Gastroesophageal sphincter (tissue), 4 donors: ENCODE measurements around the gene CUL9. TPM values are rescaled to one million over a fixed set of nuclear protein-coding genes. Genes with fewer than 3 reads are reported as not detected.

Experiments used
- ATAC-seq: fragments of 150-250 bp; one replicate; pipeline ENCODE4 v1.9.1; 2016; ENCODE audit warnings: mild to moderate bottlenecking, moderate library complexity
- H3K27ac ChIP-seq, 4 donors: fragments of 200-600 bp; sonication (generic) in 3 of 4; 1 replicate in 3 of 4; 2 replicates in 1 of 4; pipeline ENCODE4 v1.5.1; 2016 to 2019
- H3K27me3 ChIP-seq: fragments of 200-600 bp; sonication (generic); one replicate; pipeline ENCODE4 v1.5.1; 2019
- H3K36me3 ChIP-seq, 2 donors: fragments of 200-600 bp; sonication (generic); one replicate each; pipeline ENCODE4 v1.5.1; 2019; ENCODE audit warnings: control low read depth in 1 of 2
- H3K4me1 ChIP-seq, 3 donors: fragments of 200-600 bp; sonication (generic); 1 replicate in 2 of 3; 2 replicates in 1 of 3; pipeline ENCODE4 v1.5.1; 2016 to 2019; ENCODE audit warnings: control low read depth in 2 of 3
- H3K4me3 ChIP-seq, 2 donors: fragments of 200-600 bp; sonication (generic); one replicate each; pipeline ENCODE4 v1.5.1; 2019; ENCODE audit warnings: mild to moderate bottlenecking in 1 of 2, moderate library complexity in 1 of 2
- H3K9me3 ChIP-seq, 3 donors: fragments of 200-600 bp; sonication (generic); one replicate each; pipeline ENCODE4 v1.5.1; 2017 to 2019; ENCODE audit warnings: control low read depth in 2 of 3
- CTCF ChIP-seq, 4 experiments: fragments of 200-600 bp in 2 of 4; fragments of 450-650 bp in 2 of 4; sonication (generic) in 1 of 4; IDR thresholded peaks; one replicate each; pipeline ENCODE4 v1.5.1; 2017 to 2019; ENCODE audit warnings: antibody characterized with exemption in 4 of 4, mild to moderate bottlenecking in 2 of 4, moderate library complexity in 2 of 4
- EP300 ChIP-seq: sonication (generic); formaldehyde crosslinking; IDR thresholded peaks from one replicate; pipeline ENCODE4 v1.6.1; 2017; ENCODE audit warnings: antibody characterized with exemption, mild to moderate bottlenecking
- POLR2A ChIP-seq, 2 donors: fragments of 450-650 bp; IDR thresholded peaks; one replicate each; pipeline ENCODE4 v1.6.1; 2017; ENCODE audit warnings: antibody characterized with exemption in 2 of 2, mild to moderate bottlenecking in 2 of 2, moderate library complexity in 1 of 2
- POLR2AphosphoS5 ChIP-seq: sonication (generic); formaldehyde crosslinking; IDR thresholded peaks from one replicate; pipeline ENCODE4 v1.6.1; 2017; ENCODE audit warnings: antibody characterized with exemption
- WGBS, 2 donors: methylation state at CpG; one replicate each; pipeline ENCODE4 v1.1.5; 2018; ENCODE audit warnings: low coverage in 1 of 2; 5-methylcytosine and 5-hydroxymethylcytosine counted together
- total RNA-seq, 4 donors: library from RNA; depleted of rRNA; stranded (reverse); fragments of >200 nt; gene quantifications; one replicate each; pipeline ENCODE4 v1.1.0, GENCODE V29; 2016

The CUL9 gene
- total RNA-seq, 4 donors from 2014 or later, result 23.2 to 36.6 (median 24.2) TPM

- peaks cover 0 to 35% (median 15%) of the 10 kb centered on the region in 3 donors for H3K4me1 ChIP-seq
- peak overlapping the region in 3 of 4 donors; percentile 79 to 80 (median 80) for H3K27ac ChIP-seq
- no peaks in the 10 kb centered on the region for H3K9me3 ChIP-seq
- peak; percentile 46 for ATAC-seq
- no peaks in the 10 kb centered on the region for H3K36me3 ChIP-seq
- 0 to 25% methylated on average over 2 to 6 of the region's 44 CpGs for WGBS, 2 donors
- peak overlapping the region; percentile 17 to 48 for H3K4me3 ChIP-seq
- TF ChIP-seq POLR2AphosphoS5 (no peak), EP300 (no peak), POLR2A (IDR thresholded peaks at IDR 0.05) (no peak), CTCF (IDR thresholded peaks at IDR 0.05) (no peak)
- peaks cover 9% of the 10 kb centered on the region for H3K27me3 ChIP-seq
Measured at GRCh38 chr6:43269273-43270007, 87.4 kb downstream of the CUL9 start.

DNA sequence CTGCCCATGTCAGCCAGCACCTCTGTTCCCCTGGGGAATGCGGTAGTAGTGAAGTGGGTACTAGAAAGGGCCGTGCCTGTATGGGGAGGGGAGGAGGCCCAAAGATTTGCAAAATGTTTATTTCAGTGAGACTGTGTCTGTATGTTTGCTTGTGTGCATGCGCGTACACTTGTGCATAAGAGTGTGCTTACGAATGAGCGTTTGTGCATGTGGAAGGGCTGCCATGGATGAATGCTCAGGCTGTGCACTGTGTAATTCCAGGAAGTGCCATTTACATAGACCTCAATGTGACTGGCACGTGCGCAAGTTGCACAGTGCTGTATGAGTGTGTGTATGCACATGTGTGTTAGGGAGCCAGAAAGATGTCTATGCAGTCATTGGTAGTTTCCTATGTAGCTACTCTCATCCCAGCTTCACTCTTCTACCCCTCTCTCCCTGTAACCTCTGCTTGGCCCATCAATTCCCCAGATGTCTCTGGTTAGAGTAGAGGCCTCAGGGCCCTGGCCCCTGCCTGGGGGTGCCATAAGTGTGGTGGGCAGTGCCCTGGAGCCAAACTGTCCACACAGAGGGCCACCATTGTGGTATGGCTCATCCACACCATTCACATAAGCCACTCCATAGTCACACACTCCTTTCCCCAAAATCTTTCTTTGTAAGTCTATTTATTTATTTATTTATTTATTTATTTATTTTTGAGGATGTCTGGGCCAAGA lies 89.3 kb downstream of the CUL9 start:
- Histone ChIP-seq H3K4me3 (no peak overlapping the region), H3K9me3 (no peaks in the 10 kb centered on the region), H3K27ac (peak overlapping the region in 2 of 4 donors; percentile 79 to 80), H3K36me3 (no peaks in the 10 kb centered on the region), H3K4me1 (peaks cover 0 to 53% (median 27%) of the 10 kb centered on the region in 3 donors), H3K27me3 (peaks cover 26% of the 10 kb centered on the region)
- no peak for ATAC-seq
- no peak for TF ChIP-seq POLR2A (IDR thresholded peaks at IDR 0.05)
- no peak for TF ChIP-seq EP300
- no peak for TF ChIP-seq CTCF (IDR thresholded peaks at IDR 0.05)
- TF ChIP-seq POLR2AphosphoS5, result no peak
- 85 to 90% methylated on average over 2 to 5 of the region's 8 CpGs for WGBS, 2 donors

DNA sequence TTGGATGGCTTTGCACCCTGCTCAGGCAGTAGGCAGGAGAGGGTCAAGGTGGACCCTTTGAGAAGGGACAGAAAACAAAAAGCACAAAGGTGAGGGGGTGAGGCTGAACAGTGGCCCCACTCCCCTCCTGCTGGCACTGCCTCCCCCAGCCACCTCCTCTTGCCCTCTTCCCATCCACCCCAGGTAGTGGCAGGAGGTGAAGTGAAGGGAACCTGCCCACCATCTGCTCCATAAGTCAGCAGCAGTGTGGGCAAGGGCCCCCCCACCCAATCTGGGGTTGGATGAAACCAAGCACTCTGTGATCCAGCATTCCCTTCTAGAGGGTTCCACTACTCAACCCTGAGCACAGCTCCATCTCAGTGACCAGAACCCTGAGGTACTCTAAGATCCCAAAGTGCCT lies 89.9 kb downstream of the CUL9 start:
- no peak for TF ChIP-seq POLR2A (IDR thresholded peaks at IDR 0.05)
- no peak for TF ChIP-seq CTCF (IDR thresholded peaks at IDR 0.05)
- no peak for TF ChIP-seq POLR2AphosphoS5
- no peak for TF ChIP-seq EP300
- no peak for ATAC-seq
- H3K9me3 ChIP-seq, result no peaks in the 10 kb centered on the region

GRCh38 chr6:43273707-43274106 lies 91.7 kb downstream of the CUL9 start:
- H3K9me3 ChIP-seq, result no peaks in the 10 kb centered on the region
- 72 to 93% methylated on average over 2 of the region's 2 CpGs for WGBS, 2 donors
- H3K4me1 ChIP-seq, result peaks cover 0 to 54% (median 27%) of the 10 kb centered on the region in 3 donors
- no peak for ATAC-seq
- no peaks in the 10 kb centered on the region for H3K36me3 ChIP-seq
- TF ChIP-seq POLR2AphosphoS5 (no peak), EP300 (no peak), POLR2A (IDR thresholded peaks at IDR 0.05) (no peak), CTCF (IDR thresholded peaks at IDR 0.05) (no peak)
- H3K4me3 ChIP-seq, result no peak overlapping the region
- peaks cover 28% of the 10 kb centered on the region for H3K27me3 ChIP-seq
- H3K27ac ChIP-seq, result no peak overlapping the region

More for the DNA sequence above, 89.9 kb downstream of the CUL9 start:
- Histone ChIP-seq H3K4me3 (no peak overlapping the region), H3K36me3 (no peaks in the 10 kb centered on the region), H3K27ac (no peak overlapping the region), H3K4me1 (peaks cover 0 to 56% (median 27%) of the 10 kb centered on the region in 3 donors), H3K27me3 (peaks cover 28% of the 10 kb centered on the region)

Other genes starting within 250 kb of the CUL9 start
- gene GNMT, start 221.4 kb upstream of the CUL9 start, total RNA-seq, result 1 to 10 TPM in 3 of 4 donors, not detected in 1; 2.6 to 3.6 (median 2.6) TPM
- gene PEX6, start 203.0 kb upstream of the CUL9 start, total RNA-seq, result 10 to 100 TPM in 3 of 4 donors, 1 to 10 TPM in 1; 9.8 to 23.5 (median 21.2) TPM
- 10 to 100 TPM; 30.0 to 45.1 (median 36.3) TPM for gene PPP2R5D, start 197.6 kb upstream of the CUL9 start, total RNA-seq
- gene MEA1, start 168.2 kb upstream of the CUL9 start, total RNA-seq, result 10 to 100 TPM; 56.0 to 62.1 (median 58.3) TPM
- 100 to 1,000 TPM in 3 of 4 donors, 10 to 100 TPM in 1; 96.9 to 145 (median 129) TPM for gene KLHDC3, start 167.9 kb upstream of the CUL9 start, total RNA-seq
- gene RRP36, start 160.6 kb upstream of the CUL9 start, total RNA-seq, result 10 to 100 TPM; 52.8 to 62.5 (median 59.8) TPM
- 10 to 100 TPM; 10.9 to 16.6 (median 13.5) TPM for gene CUL7, start 128.3 kb upstream of the CUL9 start, total RNA-seq
- gene MRPL2, start 122.8 kb upstream of the CUL9 start, total RNA-seq, result 10 to 100 TPM; 17.3 to 35.4 (median 21.2) TPM
- 10 to 100 TPM; 18.0 to 43.4 (median 30.2) TPM for gene KLC4, start 122.6 kb upstream of the CUL9 start, total RNA-seq
- 10 to 100 TPM in 1 of 4 donors, 1 to 10 TPM in 3; 2.0 to 11.6 (median 7.7) TPM for gene PTK7, start 105.9 kb upstream of the CUL9 start, total RNA-seq
- gene SRF, start 10.9 kb upstream of the CUL9 start, total RNA-seq, result 100 to 1,000 TPM in 3 of 4 donors, 10 to 100 TPM in 1; 92.6 to 192 (median 117) TPM
- gene DNPH1, start 47.3 kb downstream of the CUL9 start, total RNA-seq, result 10 to 100 TPM; 66.5 to 95.0 (median 86.6) TPM
- under 1 TPM in 2 of 4 donors, not detected in 2; 0.08 to 0.20 TPM for gene TTBK1, start 61.3 kb downstream of the CUL9 start, total RNA-seq
- gene SLC22A7, start 116.1 kb downstream of the CUL9 start, total RNA-seq, result not detected
- not detected for gene CRIP3, start 126.6 kb downstream of the CUL9 start, total RNA-seq
- 10 to 100 TPM; 11.7 to 22.1 (median 18.4) TPM for gene ZNF318, start 187.5 kb downstream of the CUL9 start, total RNA-seq
- gene ABCC10, start 245.3 kb downstream of the CUL9 start, total RNA-seq, result 10 to 100 TPM in 3 of 4 donors, 1 to 10 TPM in 1; 7.1 to 19.4 (median 10.2) TPM